Neural cell (in vitro differentiated cells): ENCODE results near the gene GID4.

Experiments used
- EZH2 ChIP-seq: fragments of 200-600, 300-800 bp; shearing (Covaris generic), sonication (generic); IDR thresholded peaks from 2 replicates; pipeline ENCODE4 v1.6.1; 2014; ENCODE audit warnings: antibody characterized with exemption, low read length, borderline replicate concordance, mild to moderate bottlenecking; ENCODE audit not compliant: insufficient read depth, poor library complexity, severe bottlenecking
- POLR2AphosphoS5 ChIP-seq: IDR thresholded peaks from 2 replicates; pipeline ENCODE4 v1.6.1; 2012
- TAF1 ChIP-seq: IDR thresholded peaks from 2 replicates; pipeline ENCODE4 v1.6.1; 2012; ENCODE audit warnings: low read depth

GRCh38 chr17:18107061-18107790 lies 68.0 kb downstream of the GID4 start:
- no peak for TF ChIP-seq EZH2
- no peak for TF ChIP-seq POLR2AphosphoS5
- no peak for TF ChIP-seq TAF1
